Esophagus mucosa (tissue), 1 donor: ENCODE measurements around the gene AMOTL1. TPM values are rescaled to one million over a fixed set of nuclear protein-coding genes. Genes with fewer than 3 reads are reported as not detected.

Experiments used
- ATAC-seq: fragments of 200-7000 bp; cut with Tn5 transposase; one replicate; pipeline ENCODE4 v1.9.1; 2020
- total RNA-seq: library from RNA; stranded (reverse); gene quantifications from one replicate; pipeline ENCODE4 v1.2.4, GENCODE V29; 2023
- donor health status: DM: yes; HTN: yes; CAD: no.

The AMOTL1 gene, protein sequence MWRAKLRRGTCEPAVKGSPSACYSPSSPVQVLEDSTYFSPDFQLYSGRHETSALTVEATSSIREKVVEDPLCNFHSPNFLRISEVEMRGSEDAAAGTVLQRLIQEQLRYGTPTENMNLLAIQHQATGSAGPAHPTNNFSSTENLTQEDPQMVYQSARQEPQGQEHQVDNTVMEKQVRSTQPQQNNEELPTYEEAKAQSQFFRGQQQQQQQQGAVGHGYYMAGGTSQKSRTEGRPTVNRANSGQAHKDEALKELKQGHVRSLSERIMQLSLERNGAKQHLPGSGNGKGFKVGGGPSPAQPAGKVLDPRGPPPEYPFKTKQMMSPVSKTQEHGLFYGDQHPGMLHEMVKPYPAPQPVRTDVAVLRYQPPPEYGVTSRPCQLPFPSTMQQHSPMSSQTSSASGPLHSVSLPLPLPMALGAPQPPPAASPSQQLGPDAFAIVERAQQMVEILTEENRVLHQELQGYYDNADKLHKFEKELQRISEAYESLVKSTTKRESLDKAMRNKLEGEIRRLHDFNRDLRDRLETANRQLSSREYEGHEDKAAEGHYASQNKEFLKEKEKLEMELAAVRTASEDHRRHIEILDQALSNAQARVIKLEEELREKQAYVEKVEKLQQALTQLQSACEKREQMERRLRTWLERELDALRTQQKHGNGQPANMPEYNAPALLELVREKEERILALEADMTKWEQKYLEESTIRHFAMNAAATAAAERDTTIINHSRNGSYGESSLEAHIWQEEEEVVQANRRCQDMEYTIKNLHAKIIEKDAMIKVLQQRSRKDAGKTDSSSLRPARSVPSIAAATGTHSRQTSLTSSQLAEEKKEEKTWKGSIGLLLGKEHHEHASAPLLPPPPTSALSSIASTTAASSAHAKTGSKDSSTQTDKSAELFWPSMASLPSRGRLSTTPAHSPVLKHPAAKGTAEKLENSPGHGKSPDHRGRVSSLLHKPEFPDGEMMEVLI
- total RNA-seq = 52.4 TPM

GRCh38 chr11:94767701-94768601 lies at the start of gene AMOTL1:
AMOTL1 (plus strand) TSS chr11:94768356; CDS start chr11:94768512, 156 bp downstream.
- ATAC-seq = peak; percentile 88

DNA sequence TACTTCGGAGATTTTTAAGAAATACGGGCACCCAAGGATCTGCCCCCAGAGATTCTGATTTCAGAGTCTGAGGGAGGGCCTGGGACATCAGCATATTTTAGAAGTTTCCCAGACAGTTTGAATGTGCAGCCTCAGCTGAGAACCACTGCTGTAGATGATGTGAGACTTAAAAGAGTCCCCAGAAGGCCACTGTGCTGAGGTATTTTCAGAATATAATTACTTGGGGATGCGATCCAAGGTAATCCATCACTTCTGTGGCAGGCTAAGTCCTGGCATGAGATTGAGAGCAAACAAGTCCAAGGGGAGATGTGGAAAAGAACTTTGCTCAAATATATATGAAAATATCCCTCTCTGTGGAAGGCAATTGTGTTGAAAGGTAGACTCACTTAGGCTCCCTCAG lies 48.3 kb upstream of the AMOTL1 start:
- no peak for ATAC-seq

DNA sequence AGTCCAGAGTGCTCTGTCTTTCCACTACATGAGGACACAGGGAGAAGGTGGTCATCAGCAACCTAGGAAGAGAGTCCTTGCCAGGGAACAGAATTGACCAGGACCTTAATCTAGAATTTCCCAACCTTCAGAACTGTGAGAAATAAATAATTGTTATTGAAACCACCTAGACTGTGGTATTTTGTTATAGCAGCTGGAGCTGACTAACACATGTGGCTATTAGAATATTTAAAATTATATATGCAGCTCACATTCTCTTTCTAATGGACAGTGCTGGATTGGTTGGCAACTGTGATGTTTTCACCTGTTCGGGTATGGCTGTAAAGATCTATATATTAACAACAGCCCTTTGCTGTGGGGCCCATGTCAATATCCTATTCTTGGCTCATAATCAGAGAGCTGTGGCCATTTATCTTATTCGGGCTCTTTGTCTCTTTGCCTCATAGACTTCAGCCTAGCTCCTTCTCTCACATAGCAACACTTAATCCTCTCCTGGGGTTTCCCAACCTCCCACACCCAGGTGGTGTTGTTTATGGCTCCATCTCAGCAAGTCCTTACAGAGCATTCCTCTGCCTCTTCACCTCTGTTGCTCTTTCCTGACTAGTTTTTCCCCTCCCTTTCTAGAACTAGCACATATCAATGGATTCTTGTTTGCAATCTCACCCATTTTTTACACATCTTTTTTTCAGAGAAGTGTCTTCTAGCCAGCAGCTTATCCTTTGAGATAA lies 46.4 kb upstream of the AMOTL1 start:
- ATAC-seq = peak; percentile 90

DNA sequence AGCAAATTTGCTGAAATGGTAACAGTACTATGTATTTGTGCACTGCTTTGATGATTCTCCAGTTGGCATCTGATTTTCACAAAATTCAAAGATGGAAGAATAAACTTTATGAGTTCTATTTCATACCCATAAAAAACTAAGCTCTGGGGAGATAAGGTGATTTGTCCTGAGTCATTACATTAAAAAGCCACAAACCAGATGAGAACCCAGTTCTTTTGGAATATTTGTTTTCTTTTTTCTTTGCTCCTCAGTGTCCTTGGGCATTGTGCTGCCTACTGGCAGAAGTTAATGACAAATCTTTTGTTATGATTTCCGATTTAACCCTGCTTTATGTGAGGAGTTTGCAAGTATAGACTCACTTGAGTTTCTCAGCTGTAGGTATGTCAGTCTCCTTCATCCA lies 45.4 kb upstream of the AMOTL1 start:
- no peak for ATAC-seq

- peak; percentile 88 for ATAC-seq
Measured at GRCh38 chr11:94725097-94725496, 43.1 kb upstream of the AMOTL1 start.

DNA sequence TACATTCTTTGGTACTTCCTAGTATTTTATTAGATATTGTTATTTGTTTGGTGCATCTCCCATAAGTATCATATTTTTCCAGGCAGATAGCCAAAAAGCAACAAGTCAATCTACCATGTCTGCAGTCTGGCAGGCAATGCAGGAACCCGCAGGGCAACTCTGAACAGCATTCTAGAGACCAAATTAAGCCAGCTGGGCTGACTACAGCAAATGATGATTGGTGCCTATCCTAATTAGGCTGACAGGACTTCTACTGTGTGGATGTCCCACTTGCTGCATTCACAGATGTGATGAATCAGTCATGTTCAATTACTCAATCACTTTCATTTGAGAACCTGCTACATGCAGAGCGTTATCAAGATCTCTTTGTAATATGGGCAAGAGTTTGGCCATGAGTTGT lies 40.3 kb upstream of the AMOTL1 start:
- no peak for ATAC-seq

DNA sequence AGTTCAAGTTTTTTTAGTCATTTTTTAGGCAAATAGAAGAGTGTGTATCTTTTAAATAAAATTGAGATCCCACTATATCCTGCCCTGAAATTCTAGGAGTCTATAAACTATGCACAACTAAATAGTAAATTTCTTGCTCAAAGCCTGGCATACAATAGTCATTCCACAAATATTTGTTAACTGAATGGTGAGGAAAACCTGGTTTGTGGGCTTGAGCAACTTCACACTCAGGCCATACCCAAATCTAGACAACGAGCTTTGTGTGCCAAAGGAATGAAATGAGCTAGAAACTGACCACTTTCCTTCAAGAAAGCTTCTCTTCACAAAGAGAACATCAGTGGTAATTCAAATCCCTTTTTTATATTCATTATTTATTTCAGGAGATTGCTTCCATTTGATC lies 39.6 kb upstream of the AMOTL1 start:
- ATAC-seq = no peak

- no peak for ATAC-seq
Measured at GRCh38 chr11:94728966-94729751, 39.0 kb upstream of the AMOTL1 start.

DNA sequence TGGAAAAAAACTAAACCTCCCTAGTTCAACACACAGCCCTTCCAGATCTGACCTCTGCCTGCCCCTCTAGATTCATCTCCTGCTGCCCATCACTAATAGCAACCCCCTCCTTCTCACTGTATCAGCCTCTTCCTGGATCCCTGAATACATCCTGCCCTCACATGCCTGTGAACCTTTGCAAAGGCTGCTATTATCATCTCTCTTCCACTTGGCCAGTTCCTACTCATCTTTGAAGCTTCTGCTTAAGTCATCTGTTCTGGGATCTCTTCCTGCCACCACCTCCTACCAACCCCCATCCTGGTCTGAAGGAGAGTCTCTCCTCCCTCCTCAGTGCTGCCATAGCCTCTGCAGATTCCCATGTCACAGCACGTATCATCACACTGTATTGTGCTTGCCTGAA lies 38.0 kb upstream of the AMOTL1 start:
- no peak for ATAC-seq

DNA sequence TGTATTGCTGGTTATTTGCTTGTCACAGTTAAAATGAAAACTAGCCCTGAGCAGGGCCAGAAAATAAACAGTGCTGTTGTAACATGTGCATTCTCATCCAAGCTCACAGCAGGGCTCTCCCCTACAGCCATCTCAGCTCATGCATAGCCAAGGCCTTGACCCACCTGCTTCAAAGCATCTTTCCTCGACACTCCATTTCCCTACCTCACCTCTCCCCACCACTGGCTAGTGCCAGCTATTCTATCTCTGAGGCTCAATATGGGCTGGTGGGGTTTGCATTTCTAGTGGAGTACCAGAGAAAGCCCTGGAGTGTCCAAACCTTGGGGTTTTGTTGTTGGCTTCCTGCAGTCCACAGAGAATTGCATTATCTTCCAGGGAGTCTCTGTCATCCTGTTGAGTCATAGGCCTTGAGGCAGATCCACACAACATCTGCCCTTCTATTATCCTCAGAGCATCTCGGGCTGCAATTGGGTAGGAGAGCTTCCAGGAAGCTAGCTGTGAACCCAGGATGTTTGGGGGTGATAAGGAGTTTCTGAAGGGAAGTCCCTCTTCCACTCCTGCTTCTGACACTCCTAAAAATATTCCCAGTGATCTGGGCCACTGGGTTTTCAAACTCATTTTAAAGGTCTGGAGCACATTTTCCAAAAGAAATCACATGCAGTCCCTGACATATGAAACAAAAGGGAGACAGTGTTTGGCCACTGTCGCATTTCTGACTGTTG lies 36.1 kb upstream of the AMOTL1 start:
- peak; percentile 71 for ATAC-seq

- peak; percentile 57 for ATAC-seq
Measured at GRCh38 chr11:94732617-94733281, 35.4 kb upstream of the AMOTL1 start.

DNA sequence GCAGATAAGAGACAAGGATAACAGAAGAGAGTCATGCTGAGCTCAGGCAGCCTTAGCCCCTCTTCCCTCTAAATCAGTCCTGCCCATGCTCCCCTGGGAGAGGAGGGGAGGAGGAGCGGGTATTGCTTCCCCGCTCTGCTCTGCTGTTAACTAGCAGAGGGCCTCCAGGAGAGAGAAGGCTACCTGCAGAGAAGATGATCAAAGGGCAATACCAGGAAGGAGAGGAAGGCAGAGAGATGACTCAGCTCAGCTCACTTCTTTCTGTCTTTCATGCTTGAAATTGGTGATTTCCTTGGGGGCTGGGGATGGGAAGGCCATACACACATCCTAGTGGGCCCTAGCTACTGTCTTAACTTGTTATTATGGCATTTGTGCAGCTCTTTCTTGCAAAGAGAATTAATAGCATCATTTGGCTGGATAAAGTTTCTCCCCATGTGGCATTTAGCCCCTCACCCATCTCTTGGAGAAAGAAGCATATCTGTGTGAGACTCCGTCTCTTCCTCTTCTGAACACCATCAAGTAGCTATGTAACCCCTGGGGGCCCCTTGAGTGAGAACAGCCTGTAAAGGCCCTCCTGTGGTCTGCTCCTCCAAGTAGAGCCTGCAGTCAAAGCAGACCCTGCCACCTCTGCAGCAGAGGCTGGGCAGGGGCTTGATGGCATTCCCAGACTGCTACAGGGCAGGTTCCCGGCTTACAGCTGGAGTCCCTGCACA lies 33.4 kb upstream of the AMOTL1 start:
- ATAC-seq = no peak

- no peak for ATAC-seq
Measured at GRCh38 chr11:94735907-94736306, 32.2 kb upstream of the AMOTL1 start.

DNA sequence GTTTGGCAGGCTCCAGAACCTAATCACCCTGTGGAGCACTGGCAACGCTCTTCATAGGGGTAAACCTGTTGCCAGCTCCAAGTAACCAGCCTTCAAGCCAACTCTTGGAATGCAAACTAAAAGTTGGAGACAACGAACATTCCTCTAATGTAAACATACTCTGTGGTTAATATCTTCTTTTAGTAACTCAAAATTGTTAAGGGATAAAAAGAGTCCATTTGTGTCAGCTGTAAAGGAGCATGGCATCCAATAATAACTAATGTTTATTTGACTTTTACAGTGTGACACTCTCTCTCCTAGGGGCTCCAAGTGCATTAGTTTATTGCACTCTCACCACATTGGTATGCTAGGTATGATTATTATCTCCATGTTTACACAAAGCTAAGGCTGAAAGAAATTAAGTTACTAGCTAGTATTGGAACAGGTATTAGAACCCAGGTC lies 31.0 kb upstream of the AMOTL1 start:
- ATAC-seq = no peak

DNA sequence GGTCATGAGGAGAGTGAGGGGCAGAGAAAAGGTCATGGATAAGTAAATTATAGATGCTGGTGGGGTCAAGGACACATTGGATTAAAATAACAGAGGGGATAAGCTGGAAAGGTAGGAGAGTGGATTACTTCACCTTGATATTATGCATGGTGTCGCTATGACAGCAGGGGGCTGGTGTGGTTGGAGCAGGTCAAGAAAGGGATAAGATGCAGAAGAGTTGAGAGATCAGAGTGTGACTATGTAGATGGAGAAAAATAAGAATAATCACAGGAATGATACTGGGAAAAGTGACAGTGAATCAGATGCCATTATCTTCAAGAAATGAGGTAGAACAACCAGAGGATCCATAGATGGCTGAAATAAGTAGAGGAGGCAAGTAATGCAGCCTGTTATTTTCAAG lies 29.4 kb upstream of the AMOTL1 start:
- ATAC-seq = no peak

DNA sequence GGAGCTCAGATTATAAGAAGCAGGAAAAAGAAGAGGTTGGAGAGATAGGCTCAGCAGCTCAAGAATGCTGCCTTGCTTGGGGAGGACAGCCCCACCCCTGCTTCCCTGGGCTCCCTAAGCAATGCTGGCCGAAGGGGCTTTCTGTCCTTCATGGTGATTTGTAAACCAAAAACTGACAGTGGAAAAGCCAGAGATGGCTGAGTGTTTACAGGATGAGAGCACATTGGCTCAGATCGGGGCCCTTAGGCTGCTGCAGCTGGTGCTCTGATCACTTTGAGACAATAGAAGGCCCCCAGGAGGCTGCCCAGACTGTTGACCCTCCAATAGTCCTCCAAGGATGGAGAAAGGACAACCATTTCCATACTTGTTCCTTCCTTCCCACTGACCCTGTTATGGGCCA lies 28.8 kb upstream of the AMOTL1 start:
- no peak for ATAC-seq

DNA sequence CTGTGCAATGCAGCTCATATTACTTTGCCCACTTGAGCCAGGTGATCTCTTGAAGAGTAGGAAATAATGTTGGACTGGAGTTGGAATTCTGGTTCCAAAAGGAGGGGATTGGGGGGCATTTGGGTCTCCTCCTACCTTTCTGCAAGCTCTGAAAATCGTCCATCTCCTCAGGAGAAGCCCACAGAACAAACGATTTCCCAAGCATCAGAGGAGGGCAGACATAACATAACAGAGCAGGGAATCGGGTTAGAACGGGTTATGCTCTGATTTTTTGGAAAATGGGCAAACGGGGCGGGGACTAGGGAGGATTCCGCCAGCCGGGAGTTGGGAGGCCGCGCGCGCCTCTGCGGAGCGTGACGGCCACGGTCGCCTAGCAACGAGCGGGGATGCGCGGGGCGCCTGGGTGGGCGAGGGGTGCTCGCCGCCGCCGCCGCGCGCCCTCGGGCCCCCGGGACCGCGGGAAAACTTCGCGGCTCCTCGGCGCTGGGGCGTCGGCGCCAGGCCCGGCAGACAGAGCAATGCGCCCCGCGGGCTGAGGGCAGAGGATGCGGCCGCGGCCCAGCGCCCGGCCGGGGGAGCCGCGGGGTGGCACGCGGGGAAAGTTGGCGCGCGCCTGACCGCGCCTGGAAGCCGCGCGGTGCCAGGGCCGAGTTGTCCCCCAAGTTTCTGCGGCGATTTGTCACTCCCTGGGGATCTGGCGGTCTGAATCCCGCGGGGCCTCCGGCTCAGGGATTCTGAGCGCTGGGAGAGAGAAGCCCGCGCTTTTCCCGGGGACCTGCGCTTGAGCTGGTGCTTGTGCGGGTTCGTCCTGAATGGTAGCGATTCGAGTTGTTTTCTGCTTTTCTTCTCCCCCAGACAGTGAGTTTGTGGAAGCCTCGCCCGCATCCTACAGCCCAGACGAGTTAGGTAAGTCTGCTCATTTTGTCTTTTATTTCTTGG lies 27.8 kb upstream of the AMOTL1 start:
- peak; percentile 37 for ATAC-seq
